Endothelial cell (in vitro differentiated cells): ENCODE results near the gene TUBG2. TPM values are rescaled to one million over a fixed set of nuclear protein-coding genes. Genes with fewer than 3 reads are reported as not detected.

Experiments used
- DNase-seq: peaks from one replicate; pipeline ENCODE4 v3.0.0; 2021; ENCODE audit warnings: low spot score
- H3K27ac Mint-ChIP-seq: one replicate; pipeline ENCODE4 v1.8.0; 2021; ENCODE audit warnings: mixed read lengths, inconsistent platforms; ENCODE audit not compliant: unreplicated experiment
- H3K27me3 Mint-ChIP-seq: one replicate; pipeline ENCODE4 v1.8.0; 2021; ENCODE audit warnings: mild to moderate bottlenecking, moderate library complexity, mixed read lengths, inconsistent platforms; ENCODE audit not compliant: unreplicated experiment
- H3K36me3 Mint-ChIP-seq: one replicate; pipeline ENCODE4 v1.8.0; 2021; ENCODE audit warnings: mild to moderate bottlenecking, low read depth, mixed read lengths, inconsistent platforms; ENCODE audit not compliant: unreplicated experiment
- H3K4me1 Mint-ChIP-seq: one replicate; pipeline ENCODE4 v1.8.0; 2021; ENCODE audit warnings: mild to moderate bottlenecking, mixed read lengths, inconsistent platforms; ENCODE audit not compliant: unreplicated experiment
- H3K4me3 Mint-ChIP-seq: one replicate; pipeline ENCODE4 v1.8.0; 2021; ENCODE audit warnings: mild to moderate bottlenecking, mixed read lengths, inconsistent platforms; ENCODE audit not compliant: unreplicated experiment
- H3K9me3 Mint-ChIP-seq: one replicate; pipeline ENCODE4 v1.8.0; 2021; ENCODE audit warnings: mixed read lengths, inconsistent platforms; ENCODE audit not compliant: unreplicated experiment
- CTCF ChIP-seq: fragments of 200-600 bp; sonication (generic); IDR thresholded peaks from one replicate; pipeline ENCODE4 v1.5.0; 2021; ENCODE audit warnings: antibody characterized with exemption; ENCODE audit not compliant: unreplicated experiment
- total RNA-seq: library from RNA; stranded (reverse); fragmentation: NEBNext Ultra II Directional; extraction: Animal tissue kit (Norgen Biotek cat#: 25700); gene quantifications from one replicate; pipeline ENCODE4 v1.2.1, GENCODE V29; 2021; ENCODE audit not compliant: unreplicated experiment

Gene TUBG2
- total RNA-seq, 1 donor from 2014 or later = 19.7 TPM

DNA sequence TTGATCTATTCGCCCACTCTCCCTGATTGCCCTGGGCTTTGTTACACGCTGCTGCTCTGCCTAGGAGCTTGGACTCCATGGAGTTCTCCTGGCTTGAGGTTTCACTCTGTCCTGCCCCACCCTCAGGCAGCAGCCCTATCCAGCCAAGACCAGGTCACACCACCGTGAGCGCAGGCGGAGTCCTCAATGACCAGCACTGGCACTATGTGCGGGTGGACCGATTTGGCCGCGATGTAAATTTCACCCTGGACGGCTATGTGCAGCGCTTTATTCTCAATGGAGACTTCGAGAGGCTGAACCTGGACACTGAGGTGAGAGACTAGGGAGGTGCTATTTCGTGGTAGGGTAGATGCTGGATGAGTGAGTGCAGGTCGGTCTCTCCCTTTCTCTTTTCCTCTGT, 26.7 kb downstream of the TUBG2 start:
- no peak for DNase-seq
- H3K9me3 Mint-ChIP-seq = no peaks in the 10 kb centered on the region
- peaks cover 26% of the 10 kb centered on the region for H3K27me3 Mint-ChIP-seq
- H3K4me3 Mint-ChIP-seq = peak overlapping the region; percentile 13
- TF ChIP-seq CTCF = no peak
- no peak overlapping the region for H3K27ac Mint-ChIP-seq
- peaks cover 19% of the 10 kb centered on the region for H3K4me1 Mint-ChIP-seq
- peaks cover 14% of the 10 kb centered on the region for H3K36me3 Mint-ChIP-seq

GRCh38 chr17:42686520-42687128, 27.5 kb downstream of the TUBG2 start:
- H3K4me3 Mint-ChIP-seq = no peak overlapping the region
- DNase-seq = no peak
- H3K27ac Mint-ChIP-seq = no peak overlapping the region
- peaks cover 21% of the 10 kb centered on the region for H3K4me1 Mint-ChIP-seq
- H3K36me3 Mint-ChIP-seq = peaks cover 14% of the 10 kb centered on the region
- no peaks in the 10 kb centered on the region for H3K9me3 Mint-ChIP-seq
- no peak for TF ChIP-seq CTCF
- peaks cover 24% of the 10 kb centered on the region for H3K27me3 Mint-ChIP-seq

- Mint-ChIP-seq H3K27ac (peak overlapping the region; percentile 36), H3K4me3 (no peak overlapping the region), H3K27me3 (peaks cover 23% of the 10 kb centered on the region), H3K4me1 (peaks cover 26% of the 10 kb centered on the region), H3K9me3 (no peaks in the 10 kb centered on the region), H3K36me3 (peaks cover 14% of the 10 kb centered on the region)
- no peak for TF ChIP-seq CTCF
- DNase-seq = no peak
Observed at GRCh38 chr17:42687707-42688320, 28.7 kb downstream of the TUBG2 start.

GRCh38 chr17:42690596-42690995, 31.5 kb downstream of the TUBG2 start:
- peaks cover 16% of the 10 kb centered on the region for H3K27me3 Mint-ChIP-seq
- TF ChIP-seq CTCF = no peak
- H3K4me1 Mint-ChIP-seq = peaks cover 23% of the 10 kb centered on the region
- no peak for DNase-seq
- H3K4me3 Mint-ChIP-seq = no peak overlapping the region
- peaks cover 6% of the 10 kb centered on the region for H3K36me3 Mint-ChIP-seq
- no peaks in the 10 kb centered on the region for H3K9me3 Mint-ChIP-seq
- peak overlapping the region; percentile 89 for H3K27ac Mint-ChIP-seq

DNA sequence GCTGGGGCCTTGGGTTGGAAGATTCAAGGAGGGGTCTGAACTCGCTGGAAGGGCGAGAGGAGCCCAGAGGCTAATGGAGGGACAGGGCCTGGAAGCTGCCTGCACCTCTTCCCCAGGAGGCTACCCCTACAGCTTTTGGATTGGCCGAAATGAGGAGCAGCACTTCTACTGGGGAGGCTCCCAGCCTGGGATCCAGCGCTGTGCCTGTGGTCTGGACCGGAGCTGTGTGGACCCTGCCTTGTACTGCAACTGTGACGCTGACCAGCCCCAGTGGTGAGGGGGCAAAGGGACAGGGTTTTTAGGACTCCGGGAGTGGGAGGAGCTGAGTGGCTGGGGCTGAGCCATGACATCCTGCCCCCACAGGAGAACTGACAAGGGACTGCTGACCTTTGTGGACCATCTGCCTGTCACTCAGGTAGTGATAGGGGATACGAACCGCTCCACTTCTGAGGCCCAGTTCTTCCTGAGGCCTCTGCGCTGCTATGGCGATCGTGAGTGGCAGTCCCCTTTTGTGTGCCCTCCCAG, 32.0 kb downstream of the TUBG2 start:
- DNase-seq = no peak
- no peak overlapping the region for H3K4me3 Mint-ChIP-seq

More for the DNA sequence above, 32.0 kb downstream of the TUBG2 start:
- peak overlapping the region; percentile 89 for H3K27ac Mint-ChIP-seq
- peaks cover 23% of the 10 kb centered on the region for H3K4me1 Mint-ChIP-seq
- peaks cover 6% of the 10 kb centered on the region for H3K36me3 Mint-ChIP-seq
- TF ChIP-seq CTCF = no peak
- H3K27me3 Mint-ChIP-seq = peaks cover 13% of the 10 kb centered on the region
- H3K9me3 Mint-ChIP-seq = no peaks in the 10 kb centered on the region
